GF-D8 (cell line): ENCODE data around the gene ANO8.
"Not testable (repeated sequence)": the region's sequence is repeated elsewhere in the genome, so short reads cannot be mapped to it uniquely, and the experiment has no call there.

Experiments
- DNase-seq: peaks from one replicate; lab custom pipeline; 2025; lab: John Stamatoyannopoulos, UW

ANO8 gene, protein sequence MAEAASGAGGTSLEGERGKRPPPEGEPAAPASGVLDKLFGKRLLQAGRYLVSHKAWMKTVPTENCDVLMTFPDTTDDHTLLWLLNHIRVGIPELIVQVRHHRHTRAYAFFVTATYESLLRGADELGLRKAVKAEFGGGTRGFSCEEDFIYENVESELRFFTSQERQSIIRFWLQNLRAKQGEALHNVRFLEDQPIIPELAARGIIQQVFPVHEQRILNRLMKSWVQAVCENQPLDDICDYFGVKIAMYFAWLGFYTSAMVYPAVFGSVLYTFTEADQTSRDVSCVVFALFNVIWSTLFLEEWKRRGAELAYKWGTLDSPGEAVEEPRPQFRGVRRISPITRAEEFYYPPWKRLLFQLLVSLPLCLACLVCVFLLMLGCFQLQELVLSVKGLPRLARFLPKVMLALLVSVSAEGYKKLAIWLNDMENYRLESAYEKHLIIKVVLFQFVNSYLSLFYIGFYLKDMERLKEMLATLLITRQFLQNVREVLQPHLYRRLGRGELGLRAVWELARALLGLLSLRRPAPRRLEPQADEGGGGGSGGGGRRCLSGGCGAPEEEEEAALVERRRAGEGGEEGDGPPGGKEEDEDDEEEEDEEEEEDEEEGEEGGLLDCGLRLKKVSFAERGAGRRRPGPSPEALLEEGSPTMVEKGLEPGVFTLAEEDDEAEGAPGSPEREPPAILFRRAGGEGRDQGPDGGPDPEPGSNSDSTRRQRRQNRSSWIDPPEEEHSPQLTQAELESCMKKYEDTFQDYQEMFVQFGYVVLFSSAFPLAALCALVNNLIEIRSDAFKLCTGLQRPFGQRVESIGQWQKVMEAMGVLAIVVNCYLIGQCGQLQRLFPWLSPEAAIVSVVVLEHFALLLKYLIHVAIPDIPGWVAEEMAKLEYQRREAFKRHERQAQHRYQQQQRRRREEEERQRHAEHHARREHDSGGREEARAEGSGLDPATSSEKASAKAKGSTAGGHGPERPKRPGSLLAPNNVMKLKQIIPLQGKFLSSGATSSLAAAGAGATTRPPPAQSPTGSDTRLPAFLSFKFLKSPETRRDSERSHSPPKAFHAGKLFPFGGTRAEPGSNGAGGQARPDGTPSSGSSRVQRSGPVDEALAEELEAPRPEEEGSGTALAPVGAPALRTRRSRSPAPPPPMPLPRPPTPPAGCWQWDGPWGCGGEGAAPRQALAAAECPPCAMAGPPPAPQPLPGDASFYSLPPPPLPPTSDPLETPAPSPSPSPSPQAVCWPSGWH

DNA sequence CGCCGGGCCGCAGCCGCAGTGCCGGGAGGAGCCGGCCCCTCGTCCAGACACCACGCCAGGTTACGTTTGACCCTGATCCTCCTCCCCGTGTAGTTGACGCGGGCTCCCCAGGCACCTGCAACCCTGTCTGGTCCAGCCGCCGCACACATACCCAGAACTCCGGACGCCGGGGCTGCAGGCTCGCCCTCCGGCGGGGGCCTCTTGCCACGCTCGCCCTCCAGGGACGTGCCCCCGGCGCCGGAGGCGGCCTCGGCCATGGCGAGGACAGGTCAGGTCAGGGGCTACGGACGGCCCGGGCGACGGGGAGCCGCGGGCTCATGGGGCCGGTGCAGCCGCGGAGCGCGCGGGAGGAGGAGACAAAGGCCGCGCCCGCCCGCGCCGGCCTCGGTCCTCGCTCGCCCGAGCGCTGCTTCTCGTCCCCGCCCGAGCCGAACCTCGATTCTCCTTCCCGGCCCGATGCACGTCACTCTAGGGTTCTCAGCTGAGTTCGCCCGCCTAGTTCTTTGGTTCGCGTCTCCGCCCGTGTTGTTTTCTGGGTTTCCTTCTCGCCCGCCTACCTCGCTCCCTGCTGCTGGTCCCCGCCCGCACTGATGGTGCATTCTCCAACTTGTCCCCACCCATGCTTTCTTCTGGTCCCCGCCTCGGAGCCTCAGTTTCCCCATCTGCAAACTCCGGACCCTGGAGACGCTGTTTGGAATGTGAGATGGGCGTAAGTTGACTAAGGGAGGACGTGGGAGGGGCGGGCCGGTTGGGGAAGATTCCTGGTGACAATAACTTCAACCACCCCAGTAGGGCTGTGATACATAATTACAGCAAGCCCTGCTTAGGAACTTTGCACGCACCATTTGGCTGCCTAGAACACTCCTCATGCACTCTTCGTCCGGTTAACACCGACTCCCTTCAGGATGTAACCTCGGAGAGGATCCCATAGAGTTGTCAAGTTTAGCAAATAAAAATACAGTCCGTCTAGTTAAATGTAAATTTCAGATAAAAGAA lies at the start of gene ANO8:
Gene ANO8 (minus strand): TSS at position 442 of the 996 bp plus-strand sequence. CDS start 185 bp downstream, at position 257.
- DNase-seq: peak; percentile 86

DNA sequence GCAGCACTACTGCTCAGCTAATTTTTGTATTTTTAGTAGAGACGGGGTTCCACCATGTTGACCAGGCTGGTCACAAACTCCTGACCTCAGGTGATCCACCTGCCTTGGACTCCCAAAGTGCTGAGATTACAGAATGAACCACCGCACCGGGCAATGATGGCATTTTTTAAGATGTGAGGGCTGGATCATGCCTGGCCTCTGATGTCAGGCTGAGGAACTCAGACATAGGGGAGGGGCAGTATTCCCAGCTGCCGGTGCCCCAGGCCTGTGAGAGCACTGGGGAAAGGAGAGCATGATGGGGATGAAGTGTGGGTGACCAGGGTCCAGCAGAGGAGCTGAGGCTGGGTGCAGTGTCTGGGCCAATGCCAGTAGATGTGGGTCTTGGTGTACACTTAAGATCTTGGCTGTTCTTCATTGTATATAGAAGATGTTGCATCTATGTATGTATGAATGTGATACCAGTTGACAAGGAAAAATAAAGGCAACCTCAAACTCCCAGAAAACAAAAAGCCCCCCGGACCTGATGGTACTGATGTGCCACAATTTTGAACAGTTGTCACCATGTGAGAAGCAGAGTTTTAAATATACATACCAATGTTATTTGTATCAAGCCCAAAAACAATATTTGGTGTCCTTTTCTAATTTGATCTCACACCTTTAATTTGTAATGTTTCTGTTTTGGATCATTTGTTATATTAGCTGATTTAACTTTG lies 45.9 kb upstream of the ANO8 start:
- no peak for DNase-seq

DNA sequence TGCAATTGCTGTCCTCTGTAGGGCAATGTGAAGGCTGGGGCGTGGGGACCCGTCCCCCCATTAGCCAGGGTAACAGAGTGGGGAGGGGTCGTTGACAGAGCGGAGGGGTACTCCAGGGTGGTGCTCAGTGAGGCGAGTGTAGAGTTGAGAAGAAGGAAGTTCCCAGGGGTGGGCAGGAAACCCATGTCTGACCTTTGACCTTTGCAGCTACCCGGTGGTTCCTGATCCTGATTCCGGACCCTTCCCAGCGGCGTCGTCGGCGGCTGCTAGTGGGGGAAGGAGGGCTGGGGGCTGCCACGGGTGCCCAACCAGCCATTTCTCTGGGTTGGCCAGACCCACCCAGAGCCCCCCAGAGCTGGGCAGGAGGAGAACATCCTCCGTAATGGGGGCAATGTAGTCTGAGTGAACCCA lies 44.6 kb upstream of the ANO8 start:
- DNase-seq: no peak

DNA sequence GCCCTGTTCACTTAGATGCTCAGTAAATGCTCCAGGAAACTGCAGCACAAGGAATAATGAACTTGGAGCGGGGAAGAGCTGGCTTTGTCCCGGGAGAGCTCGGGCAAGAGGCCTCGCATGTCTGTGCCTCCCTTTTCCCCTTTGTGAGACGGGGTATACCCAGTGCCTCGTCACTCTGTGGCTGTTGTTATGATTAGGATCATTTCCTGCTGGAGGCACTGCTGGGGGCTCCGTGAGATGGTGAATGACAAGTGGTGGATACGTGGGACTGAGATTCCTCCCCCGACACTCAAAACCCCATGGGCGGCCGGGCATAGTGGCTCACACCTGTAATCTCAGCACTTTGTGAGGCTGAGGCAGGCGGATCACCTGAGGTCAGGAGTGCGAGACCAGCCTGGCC lies 43.6 kb upstream of the ANO8 start:
- DNase-seq: no peak

DNA sequence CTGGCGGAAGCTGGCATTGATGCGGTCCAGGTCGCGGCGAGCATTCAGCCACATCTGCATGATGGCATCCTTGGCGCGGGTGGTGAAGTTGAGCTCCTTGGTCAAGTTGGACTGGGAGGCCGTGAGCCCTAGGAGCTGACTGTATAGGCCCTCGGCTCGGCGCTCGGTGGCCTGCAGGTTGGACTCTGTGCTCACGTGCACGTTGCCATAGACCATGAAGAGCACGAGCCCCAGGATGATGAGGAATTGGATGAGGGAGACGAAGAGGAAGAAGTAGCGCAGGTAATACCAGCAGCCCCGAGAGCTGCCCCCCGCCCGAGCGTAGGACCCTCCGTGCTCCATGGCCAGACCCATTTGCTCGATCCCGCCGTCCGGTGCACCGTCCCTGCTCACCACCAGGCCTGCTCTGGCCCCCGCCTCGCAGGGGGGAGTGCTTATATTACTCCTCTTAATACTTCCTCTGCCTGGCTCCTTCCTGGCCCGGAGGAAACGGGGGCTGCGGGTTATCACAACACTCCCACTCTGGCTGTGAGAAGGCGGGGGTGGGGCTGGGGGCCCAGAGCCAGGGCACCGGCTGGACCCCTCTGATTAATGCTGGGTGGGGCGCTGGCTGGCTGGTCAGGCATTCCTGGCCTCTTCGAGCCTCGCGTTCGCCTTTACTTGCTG lies 42.4 kb upstream of the ANO8 start, which contains the start of gene PLVAP:
Gene PLVAP (minus strand): TSS at position 408 of the 666 bp plus-strand sequence. CDS start 54 bp downstream, at position 354.
- DNase-seq: no peak

DNA sequence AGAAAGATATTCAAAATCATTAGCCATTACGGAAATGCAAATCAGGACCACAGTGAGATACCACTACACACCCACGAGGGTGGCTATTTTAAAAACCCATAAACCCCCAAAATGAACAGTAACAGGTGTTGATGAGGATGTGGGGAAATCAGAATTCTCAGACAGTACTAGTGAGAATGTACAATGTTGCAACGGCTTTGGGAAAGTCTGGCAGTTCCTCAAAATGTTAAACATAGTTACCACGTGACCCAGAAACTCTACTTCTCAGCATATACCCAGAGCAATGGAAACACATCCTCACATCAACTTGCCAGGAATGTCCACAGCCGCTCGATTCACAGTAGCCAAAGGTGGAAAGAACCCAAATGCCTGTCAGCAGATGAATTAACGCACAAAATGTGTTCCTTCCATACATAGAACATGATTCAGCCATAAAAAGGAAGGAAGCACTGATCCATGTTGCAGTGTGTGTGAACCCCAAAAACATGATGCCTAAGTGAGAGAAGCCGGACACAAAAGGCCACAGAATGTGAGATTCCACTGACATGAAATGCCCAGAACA lies 35.5 kb upstream of the ANO8 start:
- peak; percentile 81 for DNase-seq

DNA sequence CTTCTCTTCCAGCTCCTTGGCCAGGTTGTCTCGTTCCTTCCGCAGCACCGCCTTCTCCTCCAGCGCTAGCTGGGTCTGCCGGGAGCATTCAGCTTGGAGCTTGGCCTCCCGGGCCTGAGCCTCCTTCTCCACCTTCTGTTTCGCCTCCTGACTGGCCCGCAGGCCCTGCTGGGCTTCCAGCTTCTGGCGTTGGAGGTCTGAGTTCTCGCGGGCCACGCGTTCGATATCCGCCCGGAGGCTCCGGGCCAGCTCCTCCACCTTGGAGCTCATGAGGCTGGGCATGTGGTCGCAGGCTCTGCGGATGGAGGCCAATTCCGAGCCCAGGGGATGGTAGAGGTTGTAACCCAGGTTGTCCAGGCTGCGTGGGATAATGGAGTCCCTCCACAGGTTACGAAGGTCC lies 30.7 kb upstream of the ANO8 start:
- no peak for DNase-seq

DNA sequence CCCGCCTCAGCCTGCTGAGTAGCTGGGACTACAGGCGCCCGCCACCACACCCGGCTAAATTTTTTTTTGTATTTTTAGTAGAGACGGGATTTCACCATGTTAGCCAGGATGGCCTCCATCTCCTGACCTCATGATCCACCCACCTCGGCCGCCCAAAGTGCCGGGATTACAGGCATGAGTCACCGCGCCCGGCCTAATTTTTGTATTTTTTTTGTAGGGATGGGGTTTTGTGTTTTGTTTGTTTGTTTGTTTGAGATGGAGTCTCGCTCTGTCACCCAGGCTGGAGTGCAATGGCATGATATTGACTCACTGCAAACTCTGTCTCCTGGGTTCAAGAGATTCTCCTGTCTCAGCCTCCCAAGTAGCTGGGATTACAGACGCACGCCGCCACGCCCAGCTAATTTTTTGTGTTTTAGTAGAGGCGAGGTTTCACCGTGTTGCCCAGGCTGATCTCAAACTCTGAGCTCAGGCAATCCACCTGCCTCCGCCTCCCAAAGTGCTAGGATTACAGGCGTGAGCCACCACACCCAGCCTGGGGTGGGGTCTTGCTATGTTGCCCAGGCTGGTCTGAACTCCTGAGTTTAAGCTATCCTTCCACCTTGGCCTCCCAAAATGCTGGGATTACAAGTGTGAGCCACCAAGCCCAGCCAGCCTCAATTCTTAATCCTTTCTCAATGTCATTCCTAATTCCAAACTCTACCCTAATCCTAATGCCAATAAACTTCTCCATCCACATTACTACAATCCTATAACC lies 29.4 kb upstream of the ANO8 start:
- DNase-seq: not testable (repeated sequence)

DNA sequence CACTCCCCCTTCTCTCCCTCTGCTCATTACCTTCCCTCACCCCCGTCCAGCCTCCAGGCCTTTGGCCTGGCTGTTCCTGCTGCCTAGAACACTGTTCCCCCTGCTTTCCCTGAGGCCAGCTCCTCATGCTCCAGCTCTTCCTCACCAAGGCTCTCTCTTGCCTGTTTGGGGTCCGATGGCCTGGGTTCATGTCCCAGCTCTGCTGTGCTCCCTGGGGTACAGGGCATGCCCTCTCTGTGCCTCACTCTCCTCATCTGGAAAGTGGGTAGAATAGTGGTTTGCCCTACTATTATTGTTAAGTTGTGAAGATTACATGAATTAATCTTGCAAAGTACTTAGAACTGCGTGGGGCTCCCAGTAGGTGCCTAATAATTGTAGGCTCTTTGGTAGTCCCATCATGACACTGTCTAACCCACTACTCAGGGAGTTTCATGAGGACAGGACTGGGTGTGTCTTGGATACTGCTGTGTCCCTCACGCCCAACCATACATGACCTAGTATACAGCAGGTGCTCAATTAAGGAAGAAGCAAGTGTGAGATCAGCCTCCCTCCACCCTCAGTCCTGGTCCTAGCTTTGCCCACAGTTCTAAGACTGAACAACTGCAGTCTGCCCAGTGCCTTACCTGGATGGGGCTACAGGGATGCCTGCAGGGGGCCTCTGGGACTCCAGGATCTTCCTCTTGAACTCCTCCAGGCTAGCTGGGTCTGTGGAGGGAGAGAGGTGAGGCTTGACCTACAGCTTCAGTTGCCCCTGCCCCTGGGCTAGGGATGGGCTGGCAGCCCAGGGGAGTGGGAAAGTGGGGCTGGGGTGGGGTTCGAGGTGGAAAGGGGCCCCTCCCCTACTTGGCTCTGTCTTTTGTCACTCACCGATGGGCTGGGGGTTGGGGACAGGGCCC lies 25.5 kb upstream of the ANO8 start:
- DNase-seq: no peak

DNA sequence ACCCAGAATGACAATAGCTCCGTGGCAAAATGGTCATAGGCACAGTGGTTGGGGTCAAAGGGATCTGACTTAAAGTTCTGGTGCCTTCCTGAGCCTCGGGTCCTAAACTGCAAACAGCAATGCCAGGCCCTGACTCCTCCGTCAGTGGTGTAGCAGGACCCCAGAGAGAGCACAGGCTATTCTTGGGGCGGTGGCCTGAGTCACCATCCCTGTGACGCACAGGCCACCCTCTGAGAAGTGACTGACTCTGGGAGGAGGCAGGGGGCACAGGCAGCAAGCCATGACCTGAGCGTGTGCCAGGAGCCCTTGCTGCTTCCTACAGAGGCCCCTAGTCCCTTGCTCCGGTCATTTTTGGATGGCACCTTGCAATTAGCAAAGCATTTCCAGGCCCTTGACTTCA lies 23.7 kb upstream of the ANO8 start:
- DNase-seq: no peak

DNA sequence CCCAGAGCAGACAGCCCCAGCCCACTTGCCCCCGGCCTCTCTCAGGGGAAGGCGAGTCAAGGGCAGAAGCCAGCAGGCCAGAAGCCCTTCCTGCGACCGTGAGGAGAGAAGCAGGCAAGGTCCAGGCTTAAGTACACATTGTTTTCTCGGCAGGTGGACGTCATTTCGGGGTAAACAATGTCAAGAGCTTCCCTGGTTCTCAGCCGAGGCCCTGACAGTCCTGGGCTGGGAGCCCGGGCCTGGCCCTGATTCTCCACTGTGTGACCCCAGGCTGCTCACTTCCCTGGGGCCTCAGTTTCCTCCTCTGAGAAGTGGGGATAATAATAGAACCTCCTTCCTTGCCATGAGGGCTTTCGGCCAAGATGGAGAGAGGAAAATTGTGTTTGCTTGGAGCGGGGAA lies 23.1 kb upstream of the ANO8 start:
- DNase-seq: no peak

DNA sequence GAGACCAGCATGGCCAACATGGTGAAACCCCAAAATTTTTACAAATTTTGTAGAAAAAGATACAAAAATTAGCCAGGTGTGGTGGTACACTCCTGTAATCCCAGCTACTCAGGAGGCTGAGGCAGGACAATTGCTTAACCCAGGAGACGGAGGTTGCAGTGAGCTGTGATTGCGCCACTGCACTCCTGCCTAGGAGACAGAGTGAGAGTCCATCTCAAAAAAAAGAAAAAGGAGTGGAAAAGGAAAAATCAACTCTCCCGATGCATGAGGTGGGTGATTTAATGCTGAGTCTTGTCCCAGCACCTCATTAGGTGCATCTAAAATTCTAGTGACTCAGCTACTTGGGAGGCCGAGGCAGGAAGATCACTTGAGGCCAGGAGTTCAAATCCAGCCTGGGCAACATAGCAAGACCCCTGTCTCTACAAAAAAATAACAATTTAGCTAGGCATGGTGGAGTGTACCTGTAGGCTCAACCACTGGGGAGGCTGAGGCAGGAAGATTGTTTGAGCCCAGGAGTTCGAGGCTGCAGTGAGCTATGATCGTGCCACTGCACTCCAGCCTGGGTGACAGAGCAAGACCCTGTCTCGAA lies 22.5 kb upstream of the ANO8 start:
- DNase-seq: no peak

DNA sequence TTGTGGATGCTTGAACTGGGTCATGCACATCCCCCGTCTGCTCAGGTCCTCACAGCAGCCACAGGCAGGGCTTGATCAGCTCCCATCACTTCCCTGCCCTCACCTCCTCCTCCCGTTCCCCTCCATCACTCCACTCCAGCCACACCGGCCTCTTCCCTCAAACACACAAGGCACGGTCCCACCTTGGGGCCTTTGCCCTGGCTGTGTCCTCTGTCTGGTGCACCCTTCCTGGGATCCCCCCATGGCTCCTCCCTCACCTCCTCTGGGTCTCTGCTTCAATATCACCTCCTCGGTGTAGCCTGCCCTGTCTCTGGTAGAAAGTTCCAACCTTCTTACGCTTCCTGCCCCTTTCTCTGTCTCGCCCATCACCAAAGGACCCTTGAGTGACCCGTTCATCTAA lies 18.7 kb upstream of the ANO8 start:
- DNase-seq: no peak

DNA sequence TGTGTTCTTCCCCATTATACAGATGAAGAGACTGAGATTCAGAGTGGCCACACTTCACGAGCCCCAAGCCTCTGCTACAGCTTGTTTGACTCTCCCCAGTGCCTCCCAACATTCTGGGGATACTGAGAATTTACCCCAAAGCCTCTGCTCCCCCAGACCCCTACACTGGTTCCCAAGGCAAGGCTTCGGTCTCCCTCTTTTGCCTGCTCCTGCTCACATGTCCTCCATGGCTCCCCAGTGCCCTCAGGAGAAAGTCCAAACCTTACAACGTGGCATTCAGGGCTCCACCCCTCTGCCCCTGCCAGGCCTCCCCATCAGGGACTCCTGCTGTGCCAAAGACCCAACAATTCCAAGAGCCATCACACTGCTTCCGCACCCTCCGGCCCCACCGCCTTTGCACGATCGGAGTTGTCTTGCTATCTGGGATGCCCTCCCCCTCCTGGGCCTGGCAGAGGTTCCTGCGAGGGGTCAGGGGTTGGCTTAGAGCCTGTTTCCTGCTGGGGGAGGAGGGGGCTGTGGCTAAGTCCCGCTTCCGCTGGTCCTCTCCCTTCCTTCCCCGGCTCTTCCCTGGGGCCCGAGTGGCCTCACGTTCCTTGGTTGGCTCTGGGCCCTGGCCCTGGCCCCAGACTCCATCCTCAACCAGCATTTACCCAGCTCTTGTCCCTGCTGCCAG lies 18.1 kb upstream of the ANO8 start:
- DNase-seq: no peak

DNA sequence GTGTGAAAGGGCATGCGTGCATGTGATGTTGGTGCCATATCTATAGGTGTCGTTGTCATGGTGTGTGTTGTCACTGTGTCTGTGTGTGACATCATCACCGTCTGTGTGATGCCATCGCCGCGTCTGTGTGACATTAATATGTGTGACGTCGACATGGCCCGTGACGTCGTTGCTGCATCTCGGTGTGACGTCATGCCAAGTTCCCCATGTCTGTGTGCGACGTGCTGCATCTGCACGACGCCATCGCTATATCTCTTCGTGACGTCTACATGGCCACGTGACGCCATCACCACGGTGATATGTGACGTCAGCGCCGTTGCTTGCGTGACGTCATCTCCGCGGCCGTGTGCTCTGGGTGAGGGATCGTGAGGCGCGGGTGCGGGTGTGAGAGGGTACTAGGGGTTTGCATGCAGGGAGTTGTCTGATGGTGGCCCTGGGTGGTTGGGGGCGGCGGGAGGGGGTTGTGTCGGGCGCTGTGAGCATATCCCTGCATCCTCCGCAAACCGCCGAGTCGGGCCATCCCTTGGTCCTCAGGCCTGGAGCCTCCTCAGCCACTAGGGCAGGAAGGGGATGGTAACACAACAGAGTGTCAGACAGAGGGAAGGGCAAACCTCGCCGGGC lies 17.3 kb upstream of the ANO8 start:
- DNase-seq: no peak

DNA sequence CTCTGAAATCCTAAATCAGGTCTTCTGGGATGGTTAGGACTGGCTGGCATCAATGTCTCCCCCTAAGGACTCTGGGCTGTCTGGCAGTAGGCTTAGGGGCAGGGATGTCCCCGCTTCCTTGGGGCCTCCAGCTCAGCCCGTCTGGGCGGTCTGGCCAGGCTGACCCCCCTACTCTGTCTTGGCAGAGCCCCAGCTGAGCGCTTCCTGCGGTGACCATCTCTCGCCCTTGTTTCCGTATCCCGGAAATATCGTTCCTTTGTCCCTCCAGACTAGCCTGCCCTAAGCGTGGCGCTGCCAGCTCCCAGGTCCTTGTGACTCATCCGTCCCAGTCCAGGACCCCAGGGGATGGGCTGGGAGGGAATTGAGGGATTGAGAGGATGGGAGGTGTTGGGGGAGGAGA lies 14.0 kb upstream of the ANO8 start:
- no peak for DNase-seq
